Posterior vena cava (tissue), 2 donors: ENCODE results near the gene TUBB4B. TPM values are rescaled to one million over a fixed set of nuclear protein-coding genes. Genes with fewer than 3 reads are reported as not detected.

Experiments
- DNase-seq: peaks from one replicate; pipeline ENCODE4 v3.0.0-alpha.2; 2020; ENCODE audit warnings: low spot score
- intact Hi-C, 2 donors: fragments of 100-400 bp; cut with DNase I; formaldehyde crosslinking; loops; one replicate each; pipeline versions ENCODE4 v1.14.1 to v1.14.2; 2022 to 2023
- total RNA-seq, 2 donors: library from RNA; stranded (reverse); fragmentation: NEBNext Ultra II Directional; extraction: Animal tissue kit (Norgen Biotek cat#: 25700); gene quantifications; one replicate each; pipeline ENCODE4 v1.2.1, GENCODE V29; 2021
- donor health status: DM: yes; HTN: yes; CAD: no.
- donor health status: DM: yes; HTN: yes; CAD: no.

The TUBB4B gene
- total RNA-seq, 2 donors from 2014 or later, result 178 to 185 TPM

DNA sequence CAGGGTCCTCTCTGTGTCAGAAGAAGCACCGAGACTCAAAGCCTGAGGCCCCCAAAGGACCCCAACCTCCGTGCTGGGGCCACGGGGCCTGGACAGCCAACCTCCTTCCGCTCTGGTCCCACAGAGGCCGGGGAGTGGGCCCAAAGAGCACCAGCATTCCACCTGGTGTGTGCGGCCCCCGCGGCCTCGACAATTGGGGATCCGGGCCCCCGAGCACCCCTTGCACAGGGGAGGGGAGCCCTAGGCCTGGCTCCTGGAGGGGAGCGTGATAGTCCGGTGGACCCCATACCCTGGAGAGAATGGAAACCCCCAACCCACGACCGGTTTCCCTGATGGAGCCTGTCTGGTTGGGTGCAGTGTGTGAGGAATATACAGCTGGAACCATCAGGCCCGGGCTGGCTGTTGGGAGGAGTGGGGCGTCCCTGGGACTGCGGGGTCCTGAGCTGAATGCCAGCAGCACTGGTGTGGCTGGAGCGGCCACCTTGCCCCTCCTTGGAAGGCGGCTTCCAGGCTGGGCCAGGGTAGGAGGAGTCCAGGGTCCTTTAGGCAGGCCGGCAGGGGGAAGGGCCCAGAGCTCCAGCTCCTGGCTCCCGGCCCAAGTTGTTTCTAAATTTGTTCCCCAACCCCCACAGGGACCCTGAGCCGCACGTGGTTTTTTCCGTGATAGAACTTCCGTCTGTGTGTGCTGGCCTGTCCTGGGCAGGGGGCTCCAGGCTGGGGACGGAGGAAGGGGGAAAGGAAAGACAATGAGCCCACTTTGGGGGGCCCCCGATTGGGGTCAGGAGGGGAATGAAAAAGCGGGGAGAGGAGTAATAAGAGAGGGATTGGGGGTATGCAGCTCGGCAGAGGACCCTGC, 35.6 kb downstream of the TUBB4B start:
- intact Hi-C loops, result no loop called here

DNA sequence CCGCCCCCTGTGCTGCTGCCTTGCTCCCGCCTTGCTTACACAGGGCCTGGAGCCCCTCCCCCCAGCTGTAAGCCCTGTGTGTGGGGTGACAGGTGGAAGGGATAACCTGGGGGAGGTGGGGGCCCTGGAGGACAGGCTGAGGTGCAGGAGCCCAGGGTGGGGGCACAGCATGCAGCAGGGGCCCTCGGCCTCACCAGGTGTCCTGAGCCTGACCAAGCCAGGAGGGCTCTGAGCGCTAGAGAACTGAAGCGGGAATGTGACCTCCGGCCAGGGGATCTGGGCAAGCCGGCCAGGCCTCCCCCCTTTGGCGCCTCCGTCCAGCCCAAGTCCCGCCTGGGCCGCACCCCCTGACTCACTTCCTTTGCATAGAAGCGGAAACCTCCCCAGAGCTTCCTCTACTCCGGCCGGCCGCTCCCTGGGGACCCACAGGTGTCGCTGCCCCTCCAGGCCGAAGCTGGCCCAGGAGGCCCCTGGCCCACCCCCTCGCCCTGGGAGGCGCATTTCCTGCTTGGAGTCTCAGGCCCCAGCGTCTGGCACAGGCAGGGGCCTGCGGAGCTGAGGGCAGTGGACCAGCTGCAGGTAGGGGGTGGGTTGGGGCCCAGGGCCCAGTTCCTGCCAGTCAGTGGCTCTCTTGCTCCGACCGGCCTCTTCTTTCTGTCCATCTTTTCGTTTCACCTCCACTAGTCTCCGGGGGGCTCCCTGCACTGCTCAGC, 36.4 kb downstream of the TUBB4B start, which contains the start of gene TOR4A:
TSS of gene TOR4A (plus strand) at position 398 of the 713 bp plus-strand sequence. CDS start 964 bp downstream, outside the sequence.
- intact Hi-C loops, result no loop called here
- peak; percentile 95 for DNase-seq

More for the DNA sequence above, 35.6 kb downstream of the TUBB4B start:
- DNase-seq, result no peak

DNA sequence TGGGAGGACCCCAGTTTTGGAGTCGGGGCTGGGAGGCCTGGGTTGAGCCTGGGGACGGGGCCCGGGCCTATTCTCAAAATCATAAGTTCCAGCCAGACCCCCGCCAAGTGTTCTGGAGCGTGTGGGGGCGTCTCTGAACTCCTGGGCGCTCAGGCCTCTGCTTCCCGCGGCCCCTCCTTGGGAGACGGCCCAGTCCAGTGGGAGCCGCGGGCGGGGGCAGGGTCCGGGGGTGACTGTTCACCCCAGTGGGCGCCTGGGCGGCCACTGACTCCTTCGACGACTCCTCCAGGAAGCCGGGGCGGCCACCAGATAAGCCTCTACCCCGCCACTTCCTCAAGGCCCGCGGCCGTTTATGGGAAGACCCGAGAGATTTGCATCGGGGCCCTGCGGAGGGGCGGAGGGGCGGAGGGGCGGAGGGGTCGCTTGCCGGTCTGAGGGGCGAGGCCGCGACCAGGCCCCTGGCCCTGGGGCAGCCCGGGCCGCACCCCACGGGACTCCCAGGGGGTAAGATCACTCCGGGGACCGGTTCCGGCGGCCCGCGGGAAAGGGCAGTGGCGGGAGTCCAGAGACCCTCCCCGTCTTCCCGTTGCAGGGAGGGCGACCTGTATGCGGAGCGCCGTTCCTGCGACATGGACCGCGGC, 37.1 kb downstream of the TUBB4B start:
- intact Hi-C loops, result no loop called here
- no peak for DNase-seq

DNA sequence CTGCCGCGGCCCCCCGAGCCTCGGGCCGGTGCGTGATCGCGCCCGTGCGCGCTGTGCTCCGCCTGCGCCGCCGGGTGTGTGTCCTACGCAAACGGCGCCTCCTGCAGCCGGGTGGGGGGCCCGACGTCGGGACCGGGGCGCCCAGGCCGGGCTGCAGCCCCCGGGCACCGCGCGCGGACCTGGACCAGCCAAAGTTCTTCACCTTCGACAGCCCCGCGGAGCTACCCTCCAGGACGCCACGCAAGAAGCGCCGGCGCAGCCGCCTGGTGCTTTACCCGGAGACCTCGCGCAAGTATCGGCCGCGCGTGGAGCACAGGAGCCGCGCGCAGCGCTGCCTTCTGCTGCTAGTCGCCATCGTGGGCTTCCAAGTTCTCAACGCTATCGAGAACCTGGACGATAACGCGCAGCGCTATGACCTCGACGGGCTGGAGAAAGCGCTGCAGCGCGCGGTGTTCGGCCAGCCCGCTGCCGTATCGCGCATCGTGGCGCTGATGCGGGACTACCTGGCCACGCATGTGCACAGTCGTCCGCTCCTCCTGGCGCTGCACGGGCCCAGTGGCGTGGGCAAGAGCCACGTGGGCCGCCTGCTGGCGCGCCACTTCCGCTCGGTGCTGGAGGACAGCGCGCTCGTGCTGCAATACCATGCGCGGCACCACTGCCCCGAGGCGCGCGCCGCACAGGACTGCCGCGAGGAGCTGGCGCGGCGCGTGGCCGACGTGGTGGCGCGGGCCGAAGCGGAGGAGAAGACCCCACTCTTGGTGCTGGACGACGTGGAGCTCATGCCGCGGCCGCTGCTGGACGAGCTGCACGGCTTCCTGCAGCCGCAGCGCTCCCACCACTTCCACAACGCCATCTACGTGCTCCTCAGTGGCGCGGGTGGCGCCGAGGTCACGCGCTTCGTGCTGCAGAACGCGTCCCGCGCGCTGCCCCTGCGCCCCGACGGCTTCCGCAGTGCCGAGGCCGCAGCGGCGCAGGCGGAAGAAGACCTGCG, 37.9 kb downstream of the TUBB4B start:
- intact Hi-C loops, result no loop called here
- no peak for DNase-seq

DNA sequence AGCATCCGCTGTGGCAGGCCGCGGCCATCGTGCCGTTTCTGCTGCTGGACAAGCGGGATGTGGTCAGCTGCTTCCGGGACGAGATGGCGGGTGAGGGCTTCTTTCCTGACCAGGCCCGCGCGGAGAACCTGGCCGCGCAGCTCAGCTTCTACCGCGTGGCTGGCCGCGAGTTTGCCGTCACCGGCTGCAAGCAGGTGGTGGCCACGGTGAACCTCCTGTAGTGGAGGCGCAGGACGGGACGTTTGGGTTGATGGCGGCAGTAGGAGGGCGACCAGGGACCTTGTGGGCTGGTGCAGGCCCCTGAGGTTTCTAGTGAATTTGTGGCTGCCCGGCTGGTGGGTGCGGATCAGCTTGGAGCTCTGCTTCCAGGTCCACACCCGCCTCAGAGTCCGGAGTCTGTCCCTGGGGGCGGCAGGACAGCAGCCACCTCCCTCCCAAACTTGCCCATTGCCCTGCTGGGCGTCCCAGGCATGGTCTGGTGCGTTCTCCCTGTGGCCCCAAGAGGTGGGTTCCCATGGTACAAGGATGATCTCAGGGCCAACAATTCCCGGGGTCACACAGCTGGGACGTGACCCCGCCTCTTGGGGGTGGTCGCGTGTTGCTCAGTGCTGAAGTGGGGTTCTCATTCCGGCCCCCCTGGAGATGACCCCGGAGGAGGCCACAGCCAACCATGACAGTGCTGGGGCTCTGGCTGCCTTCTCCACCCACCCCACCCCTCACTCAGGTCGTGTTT, 38.8 kb downstream of the TUBB4B start:
- DNase-seq, result no peak
- intact Hi-C loops, result no loop called here

DNA sequence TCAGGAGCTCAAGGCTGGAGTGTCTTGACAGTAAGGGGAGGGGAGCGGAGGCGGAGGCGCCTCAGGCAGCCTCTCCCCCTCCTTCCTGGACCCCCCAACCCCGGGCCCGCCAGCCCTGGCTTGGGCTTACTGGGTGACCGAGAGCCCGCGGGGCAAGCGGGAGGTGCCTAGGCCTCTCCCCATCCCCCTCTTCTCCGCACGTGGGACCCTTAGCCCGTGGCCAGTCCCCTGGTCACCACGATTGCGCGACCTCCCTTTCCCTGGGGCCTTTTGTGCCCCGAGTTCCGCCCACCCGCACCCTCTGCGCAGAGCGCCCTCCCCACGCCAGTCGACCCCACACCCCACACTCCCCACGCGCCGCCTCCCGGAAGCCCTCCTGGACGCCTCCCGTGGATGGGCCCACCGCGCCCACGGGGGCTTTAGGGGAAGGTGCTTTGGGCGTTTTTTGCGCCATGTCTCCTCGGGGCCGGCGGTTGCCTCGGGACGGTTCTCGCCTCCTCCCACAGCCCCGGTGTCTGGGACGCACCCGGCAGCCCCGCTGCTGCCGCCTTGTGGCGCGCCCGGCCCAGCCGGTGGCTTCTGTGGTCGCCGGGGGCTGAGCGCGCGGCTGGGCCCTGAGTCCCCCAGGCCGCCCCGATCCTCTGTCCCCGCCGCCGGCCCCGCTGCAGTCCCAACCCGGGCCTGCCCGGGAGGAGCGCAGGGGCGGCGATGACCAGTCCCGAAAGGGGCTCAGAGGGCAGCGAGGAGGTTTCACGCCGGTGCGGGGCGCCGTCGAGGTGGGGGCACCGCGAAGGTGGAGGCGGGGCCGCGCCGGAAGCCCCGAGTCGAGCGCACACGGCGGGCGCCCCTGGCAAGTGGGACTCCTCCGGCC, 39.6 kb downstream of the TUBB4B start:
- no peak for DNase-seq
- intact Hi-C loops, result no loop called here

DNA sequence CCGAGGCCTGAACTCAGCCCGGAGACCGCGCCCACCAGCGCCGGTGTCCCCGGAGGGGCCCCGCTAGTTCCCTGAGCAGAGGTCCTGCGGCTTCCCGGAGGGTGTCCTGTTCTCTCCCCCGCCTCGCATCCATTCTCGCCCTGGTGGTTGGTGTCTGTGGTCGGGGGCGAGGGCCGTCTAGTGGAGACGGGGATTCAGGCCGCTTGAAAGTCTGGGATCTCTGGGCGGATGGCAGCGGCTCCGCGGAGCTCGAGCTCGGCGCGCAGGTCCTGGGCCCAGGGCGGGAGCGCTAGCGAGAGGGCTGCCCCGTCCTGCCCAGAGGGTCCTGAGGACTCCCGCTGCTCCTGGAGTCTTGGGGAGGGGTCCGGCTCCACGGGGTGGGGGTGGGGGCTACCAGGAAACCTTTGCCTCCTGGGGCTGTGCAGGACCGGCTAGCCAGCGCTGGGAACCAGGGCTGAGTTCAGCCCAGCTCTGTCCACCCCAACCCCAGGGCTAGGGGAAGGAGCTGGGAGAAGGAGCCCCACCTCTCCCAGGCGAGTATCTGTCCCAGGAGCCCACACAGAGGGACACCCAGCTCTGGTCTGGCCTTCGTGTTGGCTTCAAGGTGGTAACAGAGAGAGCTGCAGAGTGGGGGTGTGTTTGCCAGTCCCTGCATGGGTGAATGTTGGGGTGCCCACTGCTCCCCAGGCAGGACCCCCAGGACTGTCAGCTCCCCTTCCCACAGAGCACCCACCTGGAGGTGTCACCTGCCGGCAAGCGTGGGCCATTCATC, 40.4 kb downstream of the TUBB4B start:
- no peak for DNase-seq
- intact Hi-C loops, result no loop called here

DNA sequence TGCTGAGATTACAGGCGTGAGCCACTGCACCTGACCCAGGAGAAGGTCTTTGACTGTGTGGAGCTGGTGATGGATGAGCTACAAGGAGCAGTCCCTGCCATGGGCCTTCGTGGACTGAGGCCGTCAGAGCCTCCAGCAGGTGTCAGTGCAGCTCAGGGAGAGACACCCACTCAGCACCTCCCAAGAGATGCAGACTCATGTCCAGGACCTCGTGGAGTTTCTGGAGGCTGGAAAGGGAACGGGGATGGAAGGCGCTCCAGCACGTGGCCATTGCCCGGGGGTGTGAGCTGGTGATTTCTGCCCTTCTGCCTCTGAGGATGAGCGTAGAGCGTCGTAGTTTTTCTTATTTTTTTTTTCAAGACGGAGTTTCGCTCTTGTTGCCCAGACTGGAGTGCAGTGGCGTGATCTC, 45.9 kb downstream of the TUBB4B start:
- DNase-seq, result no peak
- intact Hi-C loops, result no loop called here

DNA sequence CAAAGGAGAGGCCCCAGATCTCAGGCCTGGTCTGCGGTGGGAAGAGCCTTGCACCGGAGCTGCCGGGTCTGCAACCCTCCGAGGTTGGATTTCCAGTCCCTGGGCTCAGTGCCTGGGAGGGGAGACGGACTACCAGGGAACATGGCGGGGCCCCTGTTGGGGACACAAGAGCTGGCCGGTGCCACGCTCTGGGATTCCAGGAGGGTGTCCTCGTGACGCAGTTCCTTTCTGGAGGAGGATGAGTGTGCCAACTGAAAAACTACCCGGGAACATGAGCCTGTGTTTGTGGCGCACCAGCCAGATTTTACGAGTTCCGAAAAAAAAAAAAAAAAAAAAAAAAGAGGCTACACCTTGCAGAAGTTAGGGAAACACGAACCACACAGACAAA, 52.0 kb downstream of the TUBB4B start:
- intact Hi-C loops, result no loop called here
- no peak for DNase-seq

Other genes with a start within 250 kb of the TUBB4B start
- gene PAXX, start 248.9 kb upstream of the TUBB4B start, total RNA-seq, result 10 to 100 TPM; 23.1 to 25.4 TPM
- 1 to 10 TPM; 1.9 to 3.8 TPM for gene CLIC3, start 244.7 kb upstream of the TUBB4B start, total RNA-seq
- 10 to 100 TPM; 30.8 to 32.8 TPM for gene ABCA2, start 213.1 kb upstream of the TUBB4B start, total RNA-seq
- gene FUT7, start 209.2 kb upstream of the TUBB4B start, total RNA-seq, result under 1 TPM; 0.24 to 0.32 TPM
- 100 to 1,000 TPM; 129 to 133 TPM for gene NPDC1, start 195.1 kb upstream of the TUBB4B start, total RNA-seq
- 1 to 10 TPM in 1 of 2 donors, under 1 TPM in 1; 0.48 to 1.2 TPM for gene ENTPD2, start 187.2 kb upstream of the TUBB4B start, total RNA-seq
- gene SAPCD2, start 170.7 kb upstream of the TUBB4B start, total RNA-seq, result under 1 TPM; 0.33 to 0.42 TPM
- gene UAP1L1, start 163.8 kb upstream of the TUBB4B start, total RNA-seq, result 10 to 100 TPM; 15.2 to 20.5 TPM
- gene MAN1B1, start 154.3 kb upstream of the TUBB4B start, total RNA-seq, result 10 to 100 TPM; 32.0 to 44.3 TPM
- 100 to 1,000 TPM; 108 to 128 TPM for gene DPP7, start 126.6 kb upstream of the TUBB4B start, total RNA-seq
- gene GRIN1, start 102.1 kb upstream of the TUBB4B start, total RNA-seq, result not detected
- gene LRRC26, start 71.2 kb upstream of the TUBB4B start, total RNA-seq, result not detected
- not detected for gene TMEM210, start 69.2 kb upstream of the TUBB4B start, total RNA-seq
- gene ANAPC2, start 52.7 kb upstream of the TUBB4B start, total RNA-seq, result 10 to 100 TPM; 39.1 to 42.3 TPM
- 10 to 100 TPM; 40.4 to 44.6 TPM for gene SSNA1, start 52.6 kb upstream of the TUBB4B start, total RNA-seq
- gene TPRN, start 40.5 kb upstream of the TUBB4B start, total RNA-seq, result 1 to 10 TPM; 4.2 to 8.8 TPM
- 10 to 100 TPM; 24.8 to 25.2 TPM for gene TMEM203, start 35.6 kb upstream of the TUBB4B start, total RNA-seq
- 1 to 10 TPM; 6.7 to 8.1 TPM for gene NDOR1, start 35.6 kb upstream of the TUBB4B start, total RNA-seq
- gene RNF208, start 19.0 kb upstream of the TUBB4B start, total RNA-seq, result 1 to 10 TPM; 2.3 to 2.7 TPM
- under 1 TPM in 1 of 2 donors, not detected in 1; 0.32 TPM for gene CYSRT1, start 16.1 kb upstream of the TUBB4B start, total RNA-seq
- gene RNF224, start 13.8 kb upstream of the TUBB4B start, total RNA-seq, result not detected
- gene SLC34A3, start 10.4 kb upstream of the TUBB4B start, total RNA-seq, result not detected
- gene STPG3, start 10.0 kb downstream of the TUBB4B start, total RNA-seq, result not detected
- 10 to 100 TPM; 33.3 to 36.7 TPM for gene NELFB, start 14.0 kb downstream of the TUBB4B start, total RNA-seq
- gene TOR4A, start 36.4 kb downstream of the TUBB4B start, total RNA-seq, result 1 to 10 TPM; 5.3 to 7.0 TPM
- gene NRARP, start 61.0 kb downstream of the TUBB4B start, total RNA-seq, result 1 to 10 TPM; 5.6 to 9.0 TPM
- gene EXD3, start 181.9 kb downstream of the TUBB4B start, total RNA-seq, result 10 to 100 TPM; 13.9 to 14.6 TPM
- 1 to 10 TPM; 2.0 to 2.7 TPM for gene NOXA1, start 182.1 kb downstream of the TUBB4B start, total RNA-seq
- not detected for gene ENTPD8, start 200.1 kb downstream of the TUBB4B start, total RNA-seq
- 10 to 100 TPM; 47.6 to 55.5 TPM for gene NSMF, start 218.0 kb downstream of the TUBB4B start, total RNA-seq